MM.1S (cell line): ENCODE measurements around the gene CHST3.

Experiments
- DNase-seq: peaks from one replicate; pipeline ENCODE4 v3.0.0-alpha.2; 2015
- H2AFZ ChIP-seq: fragments of 300-600 bp; sonication (generic); 2 replicates; pipeline ENCODE4 v1.6.0; 2016; ENCODE audit warnings: antibody characterized with exemption, low read length
- H3F3A ChIP-seq: fragments of 300-600 bp; sonication (generic); 2 replicates; pipeline ENCODE4 v1.6.1; 2016; ENCODE audit warnings: mild to moderate bottlenecking, antibody characterized with exemption, low read length, moderate library complexity, mixed read lengths; ENCODE audit not compliant: insufficient read depth
- H3K27ac ChIP-seq: fragments of 300-600 bp; sonication (generic); 2 replicates; pipeline ENCODE4 v1.5.1; 2016; ENCODE audit warnings: mild to moderate bottlenecking, low read length
- H3K27me3 ChIP-seq: fragments of 300-600 bp; sonication (generic); replicated peaks from 2 replicates; pipeline ENCODE4 v1.6.0; 2016; ENCODE audit warnings: low read length; ENCODE audit not compliant: insufficient read depth
- H3K36me3 ChIP-seq: fragments of 300-600 bp; sonication (generic); replicated peaks from 2 replicates; pipeline ENCODE4 v1.6.1; 2016; ENCODE audit warnings: mild to moderate bottlenecking, low read length, mixed read lengths; ENCODE audit not compliant: insufficient read depth
- H3K4me1 ChIP-seq: fragments of 300-600 bp; sonication (generic); 2 replicates; pipeline ENCODE4 v1.6.1; 2016; ENCODE audit warnings: low read length, mixed read lengths
- H3K4me2 ChIP-seq: fragments of 300-600 bp; sonication (generic); 2 replicates; pipeline ENCODE4 v1.6.0; 2016; ENCODE audit warnings: low read depth, low read length
- H3K4me3 ChIP-seq: fragments of 300-600 bp; sonication (generic); 2 replicates; pipeline ENCODE4 v1.5.1; 2016; ENCODE audit warnings: low read length, mixed read lengths
- H3K79me2 ChIP-seq: fragments of 300-600 bp; sonication (generic); 2 replicates; pipeline ENCODE4 v1.6.1; 2016; ENCODE audit warnings: mixed run types, low read length, mixed read lengths
- H3K9ac ChIP-seq: fragments of 300-600 bp; sonication (generic); 2 replicates; pipeline ENCODE4 v1.6.1; 2016; ENCODE audit warnings: low read length, mixed read lengths
- H3K9me2 ChIP-seq: fragments of 300-600 bp; sonication (generic); replicated peaks from 2 replicates; pipeline ENCODE4 v1.6.1; 2016; ENCODE audit warnings: mild to moderate bottlenecking, low read length, mixed read lengths; ENCODE audit not compliant: insufficient read depth
- H3K9me3 ChIP-seq: fragments of 300-600 bp; sonication (generic); replicated peaks from 2 replicates; pipeline ENCODE4 v1.6.1; 2016; ENCODE audit warnings: mild to moderate bottlenecking, low read length, mixed read lengths; ENCODE audit not compliant: insufficient read depth
- H4K20me1 ChIP-seq: fragments of 300-600 bp; sonication (generic); 2 replicates; pipeline ENCODE4 v1.6.1; 2016; ENCODE audit warnings: mild to moderate bottlenecking, low read length, moderate library complexity, mixed read lengths; ENCODE audit not compliant: insufficient read depth
- CTCF ChIP-seq: fragments of 300-600 bp; sonication (generic); IDR thresholded peaks from 2 replicates; pipeline ENCODE4 v1.5.1; 2016; ENCODE audit warnings: antibody characterized with exemption, low read length, mixed read lengths
- EZH2 ChIP-seq: fragments of 300-600 bp; sonication (generic); optimal IDR thresholded peaks from 2 replicates; pipeline ENCODE3; 2017; ENCODE audit warnings: low read depth, mild to moderate bottlenecking, antibody characterized with exemption, low read length, mixed read lengths
- EZH2phosphoT487 ChIP-seq: fragments of 300-600 bp; sonication (generic); IDR thresholded peaks from 2 replicates; pipeline ENCODE4 v1.6.1; 2018; ENCODE audit warnings: antibody characterized with exemption, low read length

The CHST3 gene

DNA sequence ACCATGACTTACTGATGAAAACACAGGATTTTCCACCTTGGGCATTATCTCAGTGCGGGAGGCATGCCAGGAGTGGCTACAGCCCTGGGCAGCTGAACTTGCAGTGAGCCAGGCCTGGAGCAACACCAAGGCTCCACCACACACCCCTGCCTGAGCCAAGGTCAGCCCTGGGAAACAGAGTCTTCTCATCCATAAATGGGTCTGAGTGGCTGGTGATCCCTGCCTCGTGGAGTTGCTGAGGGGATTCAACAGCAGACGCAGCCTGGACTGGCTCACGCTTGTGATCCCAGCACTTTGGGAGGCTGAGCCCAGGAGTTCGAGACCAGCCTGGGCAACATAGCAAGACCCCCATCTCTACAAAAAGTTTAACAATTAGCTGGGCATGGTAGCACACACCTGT lies 91.9 kb downstream of the CHST3 start:
- Histone ChIP-seq H3K27me3 (no peaks in the 10 kb centered on the region), H3F3A (no peaks in the 10 kb centered on the region), H3K79me2 (no peaks in the 10 kb centered on the region), H3K4me2 (no peak overlapping the region), H3K4me3 (no peak overlapping the region), H3K36me3 (no peaks in the 10 kb centered on the region), H3K9me2 (no peaks in the 10 kb centered on the region), H3K4me1 (no peaks in the 10 kb centered on the region), H3K27ac (no peak overlapping the region), H4K20me1 (no peaks in the 10 kb centered on the region), H2AFZ (no peak overlapping the region), H3K9ac (no peak overlapping the region), H3K9me3 (no peaks in the 10 kb centered on the region)
- TF ChIP-seq CTCF (no peak), EZH2 (no peak), EZH2phosphoT487 (no peak)
- no peak for DNase-seq

DNA sequence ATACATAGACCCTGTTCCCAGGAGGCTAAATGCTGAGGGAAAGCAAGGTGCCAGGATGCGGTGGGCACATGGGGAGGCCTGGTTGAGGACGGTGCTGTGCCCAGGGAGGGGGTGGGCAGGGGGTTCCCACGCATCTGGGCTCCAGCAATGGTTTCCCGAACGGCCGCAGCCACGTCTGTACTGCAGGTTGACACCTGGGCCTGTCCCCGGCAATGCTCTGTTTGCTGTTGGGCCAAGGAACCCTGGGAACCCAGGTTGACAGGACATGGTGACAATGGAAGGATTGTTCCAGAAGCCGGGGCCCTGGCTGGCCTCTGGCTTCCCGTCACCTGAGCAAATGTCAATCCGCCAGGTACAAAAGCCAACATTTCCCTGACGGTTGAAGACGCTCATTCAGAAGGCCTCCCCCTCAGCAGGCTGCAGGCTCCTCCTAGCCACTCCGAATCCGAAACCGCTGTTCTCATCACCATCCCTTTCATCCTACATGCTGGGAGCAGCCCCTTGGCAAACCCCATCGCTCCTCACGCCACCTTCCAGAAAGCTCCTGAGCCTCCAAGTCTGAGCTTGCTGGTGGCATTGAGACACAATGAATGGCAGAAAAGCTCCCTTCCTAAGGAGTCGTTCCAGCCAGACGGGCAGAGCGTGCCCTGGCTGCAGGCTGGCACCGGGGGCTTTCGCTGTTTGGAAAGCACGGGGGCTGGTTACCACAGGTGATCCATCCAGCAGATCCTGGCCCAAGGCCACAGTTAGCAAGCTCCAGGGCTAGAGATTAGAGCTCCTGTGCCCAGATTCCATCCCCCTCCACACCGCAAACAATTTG lies 92.9 kb downstream of the CHST3 start:
- DNase-seq, result no peak
- H3K79me2 ChIP-seq, result no peaks in the 10 kb centered on the region

GRCh38 chr10:72058347-72058898 lies 94.2 kb downstream of the CHST3 start:
- DNase-seq, result no peak
- Histone ChIP-seq H3K9me2 (no peaks in the 10 kb centered on the region), H3K27me3 (no peaks in the 10 kb centered on the region), H3K9me3 (no peaks in the 10 kb centered on the region), H3K4me3 (no peak overlapping the region), H3K36me3 (no peaks in the 10 kb centered on the region), H3F3A (no peaks in the 10 kb centered on the region), H4K20me1 (no peaks in the 10 kb centered on the region), H3K27ac (no peak overlapping the region), H3K4me2 (no peak overlapping the region), H2AFZ (no peak overlapping the region), H3K9ac (no peak overlapping the region), H3K4me1 (no peaks in the 10 kb centered on the region), H3K79me2 (no peaks in the 10 kb centered on the region)
- no peak for TF ChIP-seq EZH2
- TF ChIP-seq CTCF, result no peak
- no peak for TF ChIP-seq EZH2phosphoT487

More for the DNA sequence above, 92.9 kb downstream of the CHST3 start:
- Histone ChIP-seq H3K4me2 (no peak overlapping the region), H4K20me1 (no peaks in the 10 kb centered on the region), H3K9me3 (no peaks in the 10 kb centered on the region), H3F3A (no peaks in the 10 kb centered on the region), H3K27me3 (no peaks in the 10 kb centered on the region), H3K27ac (no peak overlapping the region), H3K4me1 (no peaks in the 10 kb centered on the region), H3K36me3 (no peaks in the 10 kb centered on the region), H2AFZ (no peak overlapping the region), H3K4me3 (no peak overlapping the region), H3K9me2 (no peaks in the 10 kb centered on the region), H3K9ac (no peak overlapping the region)
- TF ChIP-seq CTCF (no peak), EZH2phosphoT487 (no peak), EZH2 (no peak)
